Measurements from ENCODE around the gene RASSF1.

DNA sequence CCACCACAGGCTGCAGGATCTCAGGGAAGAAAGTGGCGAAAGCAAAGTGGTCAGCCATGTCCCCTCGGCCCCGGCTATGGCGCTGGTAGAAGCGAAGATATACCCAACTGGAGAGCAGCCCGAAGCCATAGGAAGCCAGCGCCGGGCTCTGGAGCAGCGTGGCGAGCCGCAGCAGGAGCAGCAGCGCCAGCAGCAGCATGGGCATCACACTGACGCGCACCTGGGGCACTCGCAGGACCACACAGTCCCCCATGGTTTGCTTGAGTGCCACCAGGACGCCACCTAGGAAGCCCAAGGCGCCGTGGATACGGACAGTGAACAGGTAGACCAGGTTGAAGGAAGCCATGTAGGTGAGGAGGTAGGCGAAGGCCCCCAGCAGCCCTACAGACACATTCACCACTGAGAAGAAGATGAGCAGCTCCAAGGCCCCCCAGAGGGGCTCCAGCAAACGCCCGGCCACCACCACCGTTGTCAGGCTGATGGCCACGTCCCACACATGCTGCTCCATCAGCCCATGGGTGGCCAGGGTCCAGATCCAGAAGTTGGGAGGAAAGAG, 17.8 kb upstream of the RASSF1 start:
- TF ChIP-seq, protein P1, sequence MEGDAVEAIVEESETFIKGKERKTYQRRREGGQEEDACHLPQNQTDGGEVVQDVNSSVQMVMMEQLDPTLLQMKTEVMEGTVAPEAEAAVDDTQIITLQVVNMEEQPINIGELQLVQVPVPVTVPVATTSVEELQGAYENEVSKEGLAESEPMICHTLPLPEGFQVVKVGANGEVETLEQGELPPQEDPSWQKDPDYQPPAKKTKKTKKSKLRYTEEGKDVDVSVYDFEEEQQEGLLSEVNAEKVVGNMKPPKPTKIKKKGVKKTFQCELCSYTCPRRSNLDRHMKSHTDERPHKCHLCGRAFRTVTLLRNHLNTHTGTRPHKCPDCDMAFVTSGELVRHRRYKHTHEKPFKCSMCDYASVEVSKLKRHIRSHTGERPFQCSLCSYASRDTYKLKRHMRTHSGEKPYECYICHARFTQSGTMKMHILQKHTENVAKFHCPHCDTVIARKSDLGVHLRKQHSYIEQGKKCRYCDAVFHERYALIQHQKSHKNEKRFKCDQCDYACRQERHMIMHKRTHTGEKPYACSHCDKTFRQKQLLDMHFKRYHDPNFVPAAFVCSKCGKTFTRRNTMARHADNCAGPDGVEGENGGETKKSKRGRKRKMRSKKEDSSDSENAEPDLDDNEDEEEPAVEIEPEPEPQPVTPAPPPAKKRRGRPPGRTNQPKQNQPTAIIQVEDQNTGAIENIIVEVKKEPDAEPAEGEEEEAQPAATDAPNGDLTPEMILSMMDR (conservative IDR thresholded peaks at IDR 0.05), result no peak
- TF ChIP-seq EZH2 (IDR thresholded peaks at IDR 0.05; ENCODE audit: low read depth), result no peak

Data from PC-9 (cell line).